ENCODE results near the gene PDE4B.

PDE4B gene

GRCh38 chr1:66208632-66209031, 415.9 kb downstream of the PDE4B start:
- no peak for DNase-seq

GRCh38 chr1:66210635-66211244, 418.0 kb downstream of the PDE4B start:
- no peak for DNase-seq

- no peak for DNase-seq
Measured at GRCh38 chr1:66211521-66211920, 418.8 kb downstream of the PDE4B start.

DNA sequence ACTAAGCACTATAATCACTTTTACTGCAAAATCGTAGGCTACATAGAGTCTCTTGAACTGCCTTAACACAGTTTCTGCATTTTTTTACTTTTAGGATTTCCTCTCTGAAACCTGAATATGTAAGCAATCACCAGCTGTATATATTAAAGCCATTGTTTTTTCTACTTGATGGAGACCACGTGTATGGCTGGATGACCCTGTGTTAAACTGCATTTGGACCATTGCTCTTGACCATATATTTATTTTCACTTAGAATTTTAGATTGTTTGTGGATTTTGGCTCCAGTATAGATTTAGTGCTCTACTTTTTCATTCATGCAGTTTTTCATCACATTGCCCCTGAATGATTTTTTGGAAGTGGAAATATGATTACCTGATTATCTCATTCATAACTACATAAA, 420.8 kb downstream of the PDE4B start:
- no peak for DNase-seq

DNA sequence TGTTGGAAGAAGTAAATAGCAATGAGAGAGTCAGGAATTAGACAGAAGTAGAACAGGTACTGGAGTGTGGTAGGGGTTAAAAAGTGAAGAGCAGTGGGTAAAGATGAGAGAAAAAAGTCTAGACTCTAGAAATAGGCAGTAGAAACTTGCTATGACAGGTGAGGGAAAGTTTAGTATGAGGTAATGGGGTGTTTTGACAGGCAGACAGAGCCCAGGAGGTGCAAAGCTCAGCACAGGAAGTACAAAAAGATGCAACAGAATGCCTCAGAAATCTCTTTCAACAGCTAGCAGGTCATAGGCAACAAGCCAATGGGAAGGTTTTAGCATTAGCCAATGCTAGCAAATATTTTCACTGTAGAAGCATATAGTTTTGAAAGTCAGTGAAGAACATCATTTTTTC, 422.2 kb downstream of the PDE4B start:
- DNase-seq = no peak

- DNase-seq = no peak
Measured at GRCh38 chr1:66217021-66217420, 424.3 kb downstream of the PDE4B start.

GRCh38 chr1:66217561-66217960, 424.9 kb downstream of the PDE4B start:
- no peak for DNase-seq

DNA sequence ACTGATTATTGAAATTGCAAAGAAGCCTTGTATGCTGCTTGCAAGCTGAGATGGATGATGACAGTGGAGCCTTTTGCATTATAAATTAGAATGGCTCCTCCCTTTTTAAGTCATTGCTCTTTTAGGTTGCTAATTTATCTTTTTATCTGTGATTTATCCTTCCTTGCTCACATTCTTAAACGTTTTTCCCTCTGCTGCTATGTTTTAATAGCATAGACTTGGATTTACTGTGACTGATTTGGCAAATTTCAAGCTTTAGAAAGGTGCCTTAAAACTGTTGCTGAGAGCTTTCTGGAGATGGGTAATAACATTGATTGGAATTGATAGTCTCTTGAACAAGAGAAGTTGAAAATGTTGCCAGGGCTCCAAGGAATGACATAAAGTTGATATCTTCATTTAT, 427.8 kb downstream of the PDE4B start:
- no peak for DNase-seq

DNA sequence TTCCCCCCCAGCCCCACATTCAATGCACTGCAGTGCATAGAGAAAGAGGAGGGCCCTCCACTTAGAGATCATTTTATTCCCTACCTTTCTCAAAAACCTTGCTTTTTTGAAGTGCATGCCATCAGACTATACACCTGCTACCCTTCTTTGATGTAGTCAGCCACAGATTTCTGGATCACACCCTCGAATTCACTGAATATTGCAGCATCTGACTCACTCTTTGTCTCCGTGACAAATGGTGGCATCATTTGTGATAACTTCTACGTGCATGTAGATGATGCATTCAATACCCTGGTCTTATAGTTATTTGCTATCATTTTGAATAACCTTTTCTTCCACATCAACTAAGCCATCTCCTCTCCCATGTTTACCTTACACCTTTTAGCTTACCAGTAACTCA, 431.0 kb downstream of the PDE4B start:
- DNase-seq = no peak

DNA sequence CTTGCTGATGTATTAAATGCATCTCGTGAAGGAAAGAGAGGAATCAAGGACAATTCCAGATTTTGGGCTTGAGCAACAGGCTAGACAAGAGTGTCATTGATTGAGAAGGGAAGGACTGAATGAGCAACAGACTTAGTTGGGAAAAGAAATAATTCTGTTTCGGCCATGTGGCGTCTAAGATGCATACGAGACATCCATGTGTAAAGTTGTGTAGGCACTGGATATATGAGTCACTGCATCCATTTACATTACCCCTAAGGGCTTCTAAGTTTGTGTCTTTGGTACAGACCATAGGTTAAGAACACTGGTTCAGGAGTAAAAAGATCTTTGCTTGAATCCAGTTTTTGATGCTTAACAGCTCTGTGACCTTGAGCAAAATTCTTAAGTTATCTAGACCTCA, 434.3 kb downstream of the PDE4B start:
- no peak for DNase-seq

GRCh38 chr1:66227966-66228365, 435.3 kb downstream of the PDE4B start:
- no peak for DNase-seq

DNA sequence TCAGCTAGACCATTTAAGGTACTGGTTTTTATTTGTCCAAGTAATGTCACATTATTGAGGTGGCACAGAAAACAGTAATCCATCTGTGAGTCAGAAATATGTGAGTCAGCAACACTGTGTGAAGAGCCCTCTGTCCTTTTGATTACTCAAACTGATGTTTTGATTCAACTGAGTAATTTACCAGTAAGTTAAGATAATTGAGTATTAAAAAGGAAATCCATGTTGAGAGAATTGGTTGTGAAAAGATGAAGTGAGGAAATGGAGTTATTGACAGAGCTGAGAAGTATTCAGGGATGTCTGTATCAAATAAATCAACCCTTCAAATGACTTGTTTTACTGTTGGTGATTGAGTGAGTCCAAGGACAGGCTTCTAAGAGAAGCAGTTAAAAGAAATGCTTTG, 438.5 kb downstream of the PDE4B start:
- no peak for DNase-seq

- DNase-seq = no peak
Measured at GRCh38 chr1:66231681-66232463, 439.2 kb downstream of the PDE4B start.

DNA sequence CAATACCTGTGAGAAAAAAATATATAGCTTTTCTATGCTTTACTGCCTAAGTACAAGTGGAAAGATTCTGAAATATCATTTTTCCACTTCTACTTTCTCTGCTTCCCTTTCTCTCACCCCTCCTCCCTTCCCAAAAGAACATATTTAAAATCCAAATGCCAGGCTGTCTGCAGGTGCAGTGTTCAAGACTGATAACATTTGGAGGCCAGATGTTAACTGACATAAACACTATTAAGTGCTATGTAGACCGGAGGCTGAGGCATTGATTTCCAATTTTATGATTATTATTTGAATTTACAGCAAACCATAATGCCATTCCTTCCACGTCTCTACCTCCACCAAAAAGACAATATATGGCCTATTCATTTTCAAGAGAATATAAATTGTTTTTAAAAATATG, 444.3 kb downstream of the PDE4B start:
- no peak for DNase-seq

- no peak for DNase-seq
Measured at GRCh38 chr1:66237722-66238479, 445.2 kb downstream of the PDE4B start.

DNA sequence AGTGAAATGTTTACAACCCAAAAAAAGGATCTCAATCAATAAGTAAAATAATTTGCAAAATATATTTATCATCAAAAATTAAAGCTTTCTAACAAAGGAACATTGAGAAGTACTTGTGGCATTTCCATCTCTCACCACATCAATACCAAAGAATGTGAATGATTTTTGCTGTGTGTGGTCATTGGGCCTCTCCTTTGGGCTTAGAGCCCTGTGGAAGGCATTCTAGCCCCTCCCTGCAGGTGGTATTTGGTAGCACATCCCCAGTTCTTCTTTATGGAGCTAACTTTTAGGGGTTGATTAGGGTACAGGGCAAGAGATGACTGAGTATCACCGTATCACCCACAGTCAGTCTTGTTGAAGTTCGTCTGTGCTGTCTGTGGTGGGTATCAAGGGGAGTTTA, 447.1 kb downstream of the PDE4B start:
- DNase-seq = no peak

DNA sequence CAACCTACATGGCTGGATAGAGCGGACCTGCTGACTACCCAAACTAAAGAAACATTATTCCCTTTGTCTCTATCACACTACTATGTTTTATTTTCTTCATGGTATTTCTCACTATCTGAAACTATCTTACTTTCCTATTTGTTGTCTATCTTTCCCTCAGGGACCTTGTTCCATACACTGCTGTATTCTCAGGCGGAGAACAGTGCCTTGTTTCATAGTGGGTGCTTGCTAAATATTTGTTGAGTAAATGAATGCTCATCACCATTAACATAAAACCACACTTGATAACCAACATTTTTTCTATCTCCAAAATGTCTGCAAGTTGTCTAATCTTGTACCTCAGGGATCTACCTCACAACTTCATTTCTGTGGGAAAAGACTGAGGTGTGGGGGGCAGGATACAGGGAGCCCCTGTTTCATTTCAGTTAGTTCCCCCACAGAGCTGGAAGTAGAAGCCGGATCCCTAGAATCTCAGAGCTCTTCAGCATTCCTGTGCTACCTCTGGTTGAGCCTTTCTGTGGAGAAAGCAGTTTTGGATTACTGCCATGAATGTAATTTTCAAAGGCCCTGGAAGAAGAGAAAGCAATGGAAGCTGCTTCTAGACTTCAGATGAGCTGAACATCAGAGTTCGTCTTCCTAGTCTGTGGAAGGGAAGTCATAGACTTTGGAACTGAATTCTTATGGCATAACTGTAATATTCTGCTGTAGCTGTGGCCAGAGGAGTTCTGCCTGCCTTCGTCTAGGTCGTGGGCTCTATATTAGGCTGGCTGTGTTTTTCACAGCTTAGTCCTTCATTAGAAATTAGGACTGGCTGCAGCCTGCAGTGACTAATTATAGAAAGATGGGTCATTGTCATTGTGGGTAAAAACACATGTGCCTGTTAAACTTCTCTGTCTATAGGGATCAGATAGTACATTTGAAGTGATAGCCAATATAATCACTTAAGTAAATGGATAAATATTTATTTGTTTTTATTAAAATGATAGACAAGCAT, 448.1 kb downstream of the PDE4B start:
- no peak for DNase-seq

- peak; percentile 88 for DNase-seq
Measured at GRCh38 chr1:66242646-66243547, 450.2 kb downstream of the PDE4B start.

DNA sequence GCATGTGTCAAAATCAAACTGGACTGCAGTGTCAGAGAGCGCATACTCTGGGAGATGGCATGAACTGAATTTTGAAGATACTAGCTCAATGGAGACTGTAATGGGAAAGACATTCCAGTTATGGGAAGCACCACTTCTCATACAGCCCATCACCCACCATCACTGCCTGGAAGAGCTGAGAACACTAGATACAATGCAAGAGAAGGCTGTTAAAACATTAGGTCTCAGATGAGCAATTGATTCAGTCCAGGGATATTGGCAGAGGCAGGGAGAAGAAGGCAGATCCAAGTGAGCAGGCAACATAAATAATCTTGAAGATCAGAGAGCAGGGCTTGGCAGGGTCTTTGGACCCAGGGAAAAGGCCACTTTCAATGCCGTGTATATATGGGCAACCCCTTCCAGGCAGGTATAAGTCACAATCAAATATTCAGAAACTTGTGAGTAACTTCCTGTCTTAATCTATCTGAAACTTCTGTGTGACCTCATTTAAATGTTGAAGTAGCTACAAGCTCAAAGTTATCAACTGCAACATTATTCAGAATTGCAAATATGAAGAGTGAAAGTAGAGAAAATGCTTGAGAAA, 450.9 kb downstream of the PDE4B start:
- DNase-seq = no peak

DNA sequence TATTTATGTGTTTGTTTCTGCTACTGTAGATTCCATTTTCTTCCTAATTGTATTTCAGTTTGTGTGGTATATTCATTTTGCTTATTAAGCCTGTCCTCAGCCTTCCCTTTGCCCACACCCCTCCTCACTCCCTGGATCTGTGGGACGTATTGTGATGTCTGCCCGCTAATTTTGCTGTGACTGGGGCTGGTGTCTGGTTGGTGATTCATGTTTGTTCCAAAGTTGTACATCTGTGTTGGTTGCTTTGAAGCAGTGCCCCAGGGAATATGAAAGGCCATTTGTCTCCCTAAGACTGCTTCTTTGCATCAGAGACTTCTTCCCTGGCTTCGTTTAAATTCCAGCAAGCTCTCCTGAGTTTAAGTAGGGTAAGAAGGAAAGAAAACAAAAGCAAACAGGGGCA, 451.7 kb downstream of the PDE4B start:
- DNase-seq = no peak

DNA sequence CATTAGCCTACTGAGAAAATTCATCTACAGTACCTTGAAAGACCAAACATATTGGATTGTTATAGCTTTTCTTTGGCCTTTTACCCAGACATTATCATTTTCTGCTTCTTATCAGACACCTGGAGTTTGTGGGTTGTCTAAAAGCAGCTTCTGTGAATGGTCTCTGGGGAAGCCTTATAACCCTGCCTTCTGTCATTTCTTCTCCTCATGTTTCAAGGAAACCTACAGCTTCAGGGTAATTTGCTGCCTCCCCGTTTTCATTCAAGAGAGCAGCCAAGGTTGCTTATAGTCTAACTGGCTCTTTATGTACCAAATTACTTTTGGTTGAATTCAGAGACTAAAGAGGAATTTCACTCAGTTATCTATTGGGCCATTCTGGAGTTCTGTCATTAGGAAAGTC, 453.0 kb downstream of the PDE4B start:
- no peak for DNase-seq

Data from NCI-H1694 (cell line).